Skin epidermis (tissue), 12 donors: Measurements from ENCODE around the gene RGS12.
A peak's percentile ranks its signal among the peaks of the same experiment; 100 is the strongest.

Experiments
- H3K27ac ChIP-seq, 21 experiments: fragments of 200-600 bp; sonication (generic) in 11 of 21; one replicate each; pipeline ENCODE4 v1.5.0; 2020; ENCODE audit warnings: mild to moderate bottlenecking in 3 of 21, inconsistent platforms in 2 of 21, moderate library complexity in 2 of 21
- H3K4me3 ChIP-seq, 7 experiments: fragments of 200-600 bp; sonication (generic) in 2 of 7; one replicate each; pipeline ENCODE4 v1.5.0; 2020; ENCODE audit warnings: inconsistent platforms in 2 of 7, mild to moderate bottlenecking in 2 of 7, moderate library complexity in 1 of 7

The RGS12 gene

GRCh38 chr4:3292571-3293400, at the start of gene RGS12:
Gene RGS12 (plus strand): TSS chr4:3293021. CDS start chr4:3316171, 23,150 bp downstream.
- Histone ChIP-seq H3K4me3 (peak within 1 kb of the TSS; percentile 50 to 84 (median 72)), H3K27ac (peak within 1 kb of the TSS; percentile 47 to 94 (median 83))

- Histone ChIP-seq H3K27ac (no peak overlapping the region), H3K4me3 (no peak overlapping the region)
Measured at GRCh38 chr4:3243136-3243780, 49.6 kb upstream of the RGS12 start.

- H3K27ac ChIP-seq, result no peak overlapping the region
Measured at GRCh38 chr4:3244002-3244401, 48.8 kb upstream of the RGS12 start.

GRCh38 chr4:3244747-3245146, 48.1 kb upstream of the RGS12 start:
- no peak overlapping the region for H3K27ac ChIP-seq
- no peak overlapping the region for H3K4me3 ChIP-seq

More at GRCh38 chr4:3244002-3244401, 48.8 kb upstream of the RGS12 start:
- no peak overlapping the region for H3K4me3 ChIP-seq

GRCh38 chr4:3245676-3246075, 47.1 kb upstream of the RGS12 start:
- H3K4me3 ChIP-seq, result no peak overlapping the region
- H3K27ac ChIP-seq, result no peak overlapping the region

GRCh38 chr4:3246458-3247398, 46.1 kb upstream of the RGS12 start:
- Histone ChIP-seq H3K4me3 (no peak overlapping the region), H3K27ac (no peak overlapping the region)

- no peak overlapping the region for H3K4me3 ChIP-seq
- no peak overlapping the region for H3K27ac ChIP-seq
Measured at GRCh38 chr4:3247399-3248177, 45.2 kb upstream of the RGS12 start.

GRCh38 chr4:3248178-3248480, 44.7 kb upstream of the RGS12 start:
- Histone ChIP-seq H3K27ac (no peak overlapping the region), H3K4me3 (no peak overlapping the region)

- Histone ChIP-seq H3K27ac (no peak within 1 kb of the TSS), H3K4me3 (no peak within 1 kb of the TSS)
Measured at GRCh38 chr4:3248811-3249661, 43.8 kb upstream of the RGS12 start, which contains the start of gene MSANTD1. Gene MSANTD1 (plus strand): TSS chr4:3249159. CDS start chr4:3249223, 64 bp downstream.

- no peak overlapping the region for H3K4me3 ChIP-seq
- no peak overlapping the region for H3K27ac ChIP-seq
Measured at GRCh38 chr4:3249711-3250437, 42.9 kb upstream of the RGS12 start.

GRCh38 chr4:3250438-3250955, 42.3 kb upstream of the RGS12 start:
- H3K4me3 ChIP-seq, result no peak overlapping the region
- no peak overlapping the region for H3K27ac ChIP-seq

GRCh38 chr4:3250956-3251690, 41.7 kb upstream of the RGS12 start:
- Histone ChIP-seq H3K4me3 (no peak overlapping the region), H3K27ac (no peak overlapping the region)

- H3K27ac ChIP-seq, result no peak overlapping the region
- no peak overlapping the region for H3K4me3 ChIP-seq
Measured at GRCh38 chr4:3251691-3252479, 40.9 kb upstream of the RGS12 start.

- H3K4me3 ChIP-seq, result no peak overlapping the region
- no peak overlapping the region for H3K27ac ChIP-seq
Measured at GRCh38 chr4:3252480-3252828, 40.4 kb upstream of the RGS12 start.

- no peak overlapping the region for H3K4me3 ChIP-seq
- no peak overlapping the region for H3K27ac ChIP-seq
Measured at GRCh38 chr4:3252831-3253641, 39.8 kb upstream of the RGS12 start.

- H3K4me3 ChIP-seq, result no peak overlapping the region
- no peak overlapping the region for H3K27ac ChIP-seq
Measured at GRCh38 chr4:3253808-3254207, 39.0 kb upstream of the RGS12 start.
